ENCODE measurements around the gene ZSWIM1.
"Not testable (repeated sequence)": the region's sequence is repeated elsewhere in the genome, so short reads cannot be mapped to it uniquely, and the experiment has no call there.

Gene ZSWIM1

DNA sequence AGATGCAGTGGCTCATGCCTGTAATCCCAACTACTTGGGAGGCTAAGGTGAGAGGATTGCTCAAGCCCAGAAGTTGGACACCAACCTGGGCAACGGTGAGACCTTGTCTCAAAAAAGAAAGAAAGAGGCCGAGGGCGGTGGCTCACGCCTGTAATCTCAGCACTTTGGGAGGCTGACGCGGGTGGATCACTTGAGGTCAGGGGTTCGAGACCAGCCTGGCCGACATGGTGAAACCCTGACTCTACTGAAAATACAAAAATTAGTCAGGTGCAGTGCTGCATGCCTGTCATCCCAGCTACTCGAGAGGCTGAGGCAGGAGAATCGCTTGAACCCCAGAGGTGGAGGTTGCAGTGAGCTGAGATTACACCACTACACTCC lies 6.9 kb upstream of the ZSWIM1 start:
- H3K4me3 ChIP-seq (ENCODE audit: low read length); DNase-seq (ENCODE audit: low read depth); H3K27me3 ChIP-seq (replicated peaks; ENCODE audit: control insufficient read depth, insufficient read depth, low read length); H3K9ac ChIP-seq (ENCODE audit: low read length); H3K9me3 ChIP-seq (ENCODE audit: control insufficient read depth, low read length): not testable (repeated sequence)
- H3K4me1 ChIP-seq (ENCODE audit: control insufficient read depth, insufficient read depth, low read length) = peaks cover 10% of the 10 kb centered on the region
- H3K36me3 ChIP-seq (ENCODE audit: control insufficient read depth, insufficient read depth, low read length, severe bottlenecking) = peaks cover 10% of the 10 kb centered on the region

GRCh38 chr20:45874576-45874975 lies 6.5 kb upstream of the ZSWIM1 start:
- no peak for DNase-seq (ENCODE audit: low read depth)
- no peak overlapping the region for H3K9ac ChIP-seq (ENCODE audit: low read length)
- no peaks in the 10 kb centered on the region for H3K9me3 ChIP-seq (ENCODE audit: control insufficient read depth, low read length)
- H3K36me3 ChIP-seq (ENCODE audit: control insufficient read depth, insufficient read depth, low read length, severe bottlenecking) = peaks cover 10% of the 10 kb centered on the region
- no peaks in the 10 kb centered on the region for H3K27me3 ChIP-seq (replicated peaks; ENCODE audit: control insufficient read depth, insufficient read depth, low read length)
- peaks cover 10% of the 10 kb centered on the region for H3K4me1 ChIP-seq (ENCODE audit: control insufficient read depth, insufficient read depth, low read length)
- no peak overlapping the region for H3K4me3 ChIP-seq (ENCODE audit: low read length)

GRCh38 chr20:45878076-45878761 lies 2.8 kb upstream of the ZSWIM1 start:
- peak overlapping the region; percentile 20 for H3K9ac ChIP-seq (ENCODE audit: low read length)
- H3K4me3 ChIP-seq (ENCODE audit: low read length) = no peak overlapping the region
- H3K4me1 ChIP-seq (ENCODE audit: control insufficient read depth, insufficient read depth, low read length) = peaks cover 18% of the 10 kb centered on the region
- DNase-seq (ENCODE audit: low read depth) = peak; percentile 29
- H3K27me3 ChIP-seq (replicated peaks; ENCODE audit: control insufficient read depth, insufficient read depth, low read length) = no peaks in the 10 kb centered on the region
- H3K9me3 ChIP-seq (ENCODE audit: control insufficient read depth, low read length) = no peaks in the 10 kb centered on the region
- peaks cover 19% of the 10 kb centered on the region for H3K36me3 ChIP-seq (ENCODE audit: control insufficient read depth, insufficient read depth, low read length, severe bottlenecking)

GRCh38 chr20:45882469-45883099 lies 1.6 kb downstream of the ZSWIM1 start:
- Histone ChIP-seq H3K36me3 (ENCODE audit: control insufficient read depth, insufficient read depth, low read length, severe bottlenecking) (peaks cover 17% of the 10 kb centered on the region), H3K27me3 (replicated peaks; ENCODE audit: control insufficient read depth, insufficient read depth, low read length) (no peaks in the 10 kb centered on the region), H3K4me1 (ENCODE audit: control insufficient read depth, insufficient read depth, low read length) (peaks cover 29% of the 10 kb centered on the region), H3K9me3 (ENCODE audit: control insufficient read depth, low read length) (no peaks in the 10 kb centered on the region), H3K4me3 (ENCODE audit: low read length) (no peak overlapping the region), H3K9ac (ENCODE audit: low read length) (no peak overlapping the region)
- DNase-seq (ENCODE audit: low read depth) = no peak

DNA sequence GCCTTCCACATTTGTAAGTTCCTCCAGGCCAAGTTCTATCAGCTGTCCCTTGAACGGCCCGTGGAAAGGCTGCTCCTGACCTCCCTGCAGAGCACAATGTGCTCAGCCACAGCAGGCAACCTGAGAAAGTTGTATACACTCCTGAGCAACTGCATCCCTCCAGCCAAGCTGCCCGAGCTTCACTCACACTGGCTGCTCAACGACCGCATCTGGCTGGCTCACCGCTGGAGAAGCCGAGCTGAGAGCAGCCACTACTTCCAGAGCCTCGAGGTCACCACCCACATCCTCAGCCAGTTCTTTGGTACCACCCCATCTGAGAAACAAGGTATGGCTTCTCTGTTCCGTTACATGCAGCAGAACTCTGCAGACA lies 2.1 kb downstream of the ZSWIM1 start:
- no peaks in the 10 kb centered on the region for H3K27me3 ChIP-seq (replicated peaks; ENCODE audit: control insufficient read depth, insufficient read depth, low read length)
- DNase-seq (ENCODE audit: low read depth) = no peak
- H3K4me1 ChIP-seq (ENCODE audit: control insufficient read depth, insufficient read depth, low read length) = peaks cover 27% of the 10 kb centered on the region
- peaks cover 17% of the 10 kb centered on the region for H3K36me3 ChIP-seq (ENCODE audit: control insufficient read depth, insufficient read depth, low read length, severe bottlenecking)
- no peaks in the 10 kb centered on the region for H3K9me3 ChIP-seq (ENCODE audit: control insufficient read depth, low read length)
- no peak overlapping the region for H3K9ac ChIP-seq (ENCODE audit: low read length)
- H3K4me3 ChIP-seq (ENCODE audit: low read length) = no peak overlapping the region

GRCh38 chr20:45886590-45887345 lies 5.7 kb downstream of the ZSWIM1 start:
- no peak overlapping the region for H3K4me3 ChIP-seq (ENCODE audit: low read length)

DNA sequence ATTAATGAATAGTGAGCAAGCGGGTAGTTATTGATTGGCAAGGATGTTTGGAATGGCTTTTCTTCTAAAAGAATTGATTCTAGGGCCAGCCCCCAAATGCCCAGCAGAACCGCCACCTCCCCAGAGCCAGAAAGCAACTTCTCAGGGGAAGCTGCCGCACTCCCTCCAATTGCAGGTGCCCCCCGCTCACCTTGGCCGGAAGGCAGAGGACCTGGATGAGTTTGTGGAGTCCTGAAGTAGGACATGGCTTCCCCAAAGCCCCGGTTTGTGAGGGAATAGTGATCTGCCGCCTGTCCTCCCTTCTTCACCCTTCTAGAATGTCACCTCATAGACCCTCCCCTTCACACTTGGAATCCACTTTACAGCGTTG lies 6.3 kb downstream of the ZSWIM1 start, which contains the start of gene SPATA25:
TSS of gene SPATA25 (minus strand) at position 277 of the 370 bp plus-strand sequence. CDS start at position 245, 32 bp downstream.
- H3K36me3 ChIP-seq (ENCODE audit: control insufficient read depth, insufficient read depth, low read length, severe bottlenecking) = peaks cover 17% of the 10 kb centered on the region
- H3K4me1 ChIP-seq (ENCODE audit: control insufficient read depth, insufficient read depth, low read length) = peaks cover 27% of the 10 kb centered on the region
- H3K9me3 ChIP-seq (ENCODE audit: control insufficient read depth, low read length) = no peaks in the 10 kb centered on the region
- no peak within 1 kb of the TSS for H3K9ac ChIP-seq (ENCODE audit: low read length)
- no peak for DNase-seq (ENCODE audit: low read depth)
- no peaks in the 10 kb centered on the region for H3K27me3 ChIP-seq (replicated peaks; ENCODE audit: control insufficient read depth, insufficient read depth, low read length)
- H3K4me3 ChIP-seq (ENCODE audit: low read length) = no peak within 1 kb of the TSS

More at GRCh38 chr20:45886590-45887345, 5.7 kb downstream of the ZSWIM1 start:
- H3K9me3 ChIP-seq (ENCODE audit: control insufficient read depth, low read length) = no peaks in the 10 kb centered on the region
- peaks cover 17% of the 10 kb centered on the region for H3K36me3 ChIP-seq (ENCODE audit: control insufficient read depth, insufficient read depth, low read length, severe bottlenecking)
- no peaks in the 10 kb centered on the region for H3K27me3 ChIP-seq (replicated peaks; ENCODE audit: control insufficient read depth, insufficient read depth, low read length)
- H3K4me1 ChIP-seq (ENCODE audit: control insufficient read depth, insufficient read depth, low read length) = peaks cover 26% of the 10 kb centered on the region
- DNase-seq (ENCODE audit: low read depth) = no peak
- no peak overlapping the region for H3K9ac ChIP-seq (ENCODE audit: low read length)

GRCh38 chr20:45888681-45889080 lies 7.7 kb downstream of the ZSWIM1 start:
- Histone ChIP-seq H3K4me3 (ENCODE audit: low read length) (no peak overlapping the region), H3K4me1 (ENCODE audit: control insufficient read depth, insufficient read depth, low read length) (peaks cover 31% of the 10 kb centered on the region), H3K9me3 (ENCODE audit: control insufficient read depth, low read length) (no peaks in the 10 kb centered on the region), H3K27me3 (replicated peaks; ENCODE audit: control insufficient read depth, insufficient read depth, low read length) (no peaks in the 10 kb centered on the region), H3K36me3 (ENCODE audit: control insufficient read depth, insufficient read depth, low read length, severe bottlenecking) (peaks cover 9% of the 10 kb centered on the region), H3K9ac (ENCODE audit: low read length) (no peak overlapping the region)
- DNase-seq (ENCODE audit: low read depth) = no peak

- H3K27me3 ChIP-seq (replicated peaks; ENCODE audit: control insufficient read depth, insufficient read depth, low read length) = no peaks in the 10 kb centered on the region
- H3K4me3 ChIP-seq (ENCODE audit: low read length) = peak overlapping the region; percentile 82
- peaks cover 22% of the 10 kb centered on the region for H3K4me1 ChIP-seq (ENCODE audit: control insufficient read depth, insufficient read depth, low read length)
- H3K9me3 ChIP-seq (ENCODE audit: control insufficient read depth, low read length) = no peaks in the 10 kb centered on the region
- H3K9ac ChIP-seq (ENCODE audit: low read length) = peak overlapping the region; percentile 83
- H3K36me3 ChIP-seq (ENCODE audit: control insufficient read depth, insufficient read depth, low read length, severe bottlenecking) = peaks cover 14% of the 10 kb centered on the region
- peak; percentile 83 for DNase-seq (ENCODE audit: low read depth)
These were observed 9.3 kb downstream of the ZSWIM1 start for GRCh38 chr20:45890077-45890984.

- Histone ChIP-seq H3K4me1 (ENCODE audit: control insufficient read depth, insufficient read depth, low read length) (peaks cover 20% of the 10 kb centered on the region), H3K9me3 (ENCODE audit: control insufficient read depth, low read length) (no peaks in the 10 kb centered on the region), H3K36me3 (ENCODE audit: control insufficient read depth, insufficient read depth, low read length, severe bottlenecking) (peaks cover 14% of the 10 kb centered on the region), H3K9ac (ENCODE audit: low read length) (peak within 1 kb of the TSS; percentile 83), H3K27me3 (replicated peaks; ENCODE audit: control insufficient read depth, insufficient read depth, low read length) (no peaks in the 10 kb centered on the region), H3K4me3 (ENCODE audit: low read length) (peak within 1 kb of the TSS; percentile 82)
- peak; percentile 94 for DNase-seq (ENCODE audit: low read depth)
These were observed 10.3 kb downstream of the ZSWIM1 start, which contains the start of the genes CTSA and NEURL2 for GRCh38 chr20:45890985-45891983. CTSA (plus strand) TSS chr20:45891335; CDS start chr20:45891569, 234 bp downstream. NEURL2 (minus strand) TSS chr20:45891208; CDS start chr20:45890991, 217 bp downstream.
